Liver (tissue), 9 donors: ENCODE results near the gene RASGRF1. TPM values are rescaled to one million over a fixed set of nuclear protein-coding genes. Genes with fewer than 3 reads are reported as not detected.

Experiments
- DNase-seq: peaks from one replicate; pipeline ENCODE4 v3.0.0-alpha.2; 2017; ENCODE audit warnings: low spot score
- H3K27ac ChIP-seq, 2 donors: one replicate each; pipeline ENCODE4 v1.7.0; 2013; ENCODE audit warnings: inconsistent platforms in 2 of 2, low read length in 2 of 2, control low read depth in 1 of 2, low read depth in 1 of 2, mild to moderate bottlenecking in 1 of 2
- H3K27me3 ChIP-seq, 4 donors: one replicate each; pipeline versions ENCODE4 v1.6.1 to v1.7.0; 2013; ENCODE audit warnings: low read length in 3 of 4, inconsistent platforms in 1 of 4, mild to moderate bottlenecking in 1 of 4, moderate library complexity in 1 of 4; ENCODE audit not compliant: control insufficient read depth in 4 of 4, insufficient read depth in 4 of 4
- H3K36me3 ChIP-seq, 4 donors: one replicate each; pipeline versions ENCODE4 v1.6.1 to v1.7.0; 2013; ENCODE audit warnings: low read length in 3 of 4, mild to moderate bottlenecking in 3 of 4, low read depth in 1 of 4, moderate library complexity in 1 of 4; ENCODE audit not compliant: control insufficient read depth in 4 of 4, insufficient read depth in 3 of 4
- H3K4me1 ChIP-seq, 4 donors: one replicate each; pipeline versions ENCODE4 v1.6.1 to v1.7.0; 2013; ENCODE audit warnings: low read length in 3 of 4, mild to moderate bottlenecking in 3 of 4, moderate library complexity in 1 of 4; ENCODE audit not compliant: control insufficient read depth in 4 of 4, insufficient read depth in 4 of 4
- H3K4me3 ChIP-seq, 3 donors: one replicate each; pipeline versions ENCODE4 v1.6.1 to v1.7.0; 2013; ENCODE audit warnings: low read length in 3 of 3, control low read depth in 1 of 3, low read depth in 1 of 3, mild to moderate bottlenecking in 1 of 3
- H3K9ac ChIP-seq, 2 donors: one replicate each; pipeline ENCODE4 v1.7.0; 2013; ENCODE audit warnings: low read length in 2 of 2, mild to moderate bottlenecking in 2 of 2, moderate library complexity in 2 of 2, control low read depth in 1 of 2, low read depth in 1 of 2
- H3K9me3 ChIP-seq, 4 donors: one replicate each; pipeline versions ENCODE4 v1.6.1 to v1.7.0; 2013; ENCODE audit warnings: low read length in 3 of 4; ENCODE audit not compliant: control insufficient read depth in 4 of 4
- EGR1 ChIP-seq, 2 donors: IDR thresholded peaks; 2 replicates each; pipeline ENCODE4 v1.6.1; 2016 to 2018; ENCODE audit warnings: antibody characterized with exemption in 2 of 2, low read depth in 2 of 2
- FOXA1 ChIP-seq: IDR thresholded peaks from 2 replicates; pipeline ENCODE4 v1.6.1; 2016; ENCODE audit warnings: antibody characterized with exemption
- GABPA ChIP-seq, 2 donors: IDR thresholded peaks in 1 of 2; conservative IDR thresholded peaks in 1 of 2; 2 replicates each; pipeline ENCODE4 v1.6.1; 2016; ENCODE audit warnings: antibody characterized with exemption in 2 of 2, mild to moderate bottlenecking in 1 of 2, moderate library complexity in 1 of 2
- HNF4A ChIP-seq, 2 donors: conservative IDR thresholded peaks; 2 replicates each; pipeline ENCODE4 v1.6.1; 2016; ENCODE audit warnings: antibody characterized with exemption in 2 of 2, mild to moderate bottlenecking in 2 of 2
- HNF4G ChIP-seq: IDR thresholded peaks from 2 replicates; pipeline ENCODE4 v1.6.1; 2016; ENCODE audit warnings: antibody characterized with exemption
- JUND ChIP-seq, 2 donors: IDR thresholded peaks; 2 replicates each; pipeline ENCODE4 v1.6.1; 2016; ENCODE audit warnings: antibody characterized with exemption in 2 of 2
- RAD21 ChIP-seq, 2 donors: IDR thresholded peaks; 2 replicates each; pipeline ENCODE4 v1.6.1; 2016; ENCODE audit warnings: antibody characterized with exemption in 2 of 2, mild to moderate bottlenecking in 2 of 2
- SP1 ChIP-seq: IDR thresholded peaks from 2 replicates; pipeline ENCODE4 v1.6.1; 2018; ENCODE audit warnings: antibody characterized with exemption, mild to moderate bottlenecking
- TAF1 ChIP-seq: conservative IDR thresholded peaks from 2 replicates; pipeline ENCODE4 v1.6.1; 2016; ENCODE audit warnings: antibody characterized with exemption, mild to moderate bottlenecking
- YY1 ChIP-seq: IDR thresholded peaks from 2 replicates; pipeline ENCODE4 v1.6.1; 2016; ENCODE audit warnings: antibody characterized with exemption, mild to moderate bottlenecking
- WGBS: extraction: QIAGEN DNeasy Blood & Tissue Kit; methylation state at CpG from one replicate; pipeline ENCODE4 v1.1.7; 2013; 5-methylcytosine and 5-hydroxymethylcytosine counted together
- polyA plus RNA-seq, 2 donors: library from polyadenylated mRNA; stranded (reverse) in 1 of 2; unstranded in 1 of 2; fragments of 200-250 nt in 1 of 2; fragments of >200 nt in 1 of 2; fragmentation: Nextera tagmentation in 1 of 2; extraction: Ambion mirVana in 1 of 2; gene quantifications; one replicate each; pipeline versions ENCODE4 v1.2.1 to v1.2.3, GENCODE V29; 2013 to 2015
- total RNA-seq, 2 donors: library from RNA; depleted of rRNA; stranded (reverse); fragments of >200 nt; gene quantifications; one replicate each; pipeline ENCODE4 v1.2.3, GENCODE V29; 2014
- TF ChIP-seq, protein P1 (sequence below): IDR thresholded peaks from 2 replicates; pipeline ENCODE4 v1.6.1; 2016; ENCODE audit warnings: antibody characterized with exemption
- TF ChIP-seq, protein P2 (sequence below): IDR thresholded peaks from 2 replicates; pipeline ENCODE4 v1.6.1; 2016; ENCODE audit warnings: antibody characterized with exemption
- TF ChIP-seq, protein P3 (sequence below): IDR thresholded peaks from 2 replicates; pipeline ENCODE4 v1.6.1; 2016; ENCODE audit warnings: antibody characterized with exemption, mild to moderate bottlenecking
- TF ChIP-seq, protein P4 (sequence below): IDR thresholded peaks from 2 replicates; pipeline ENCODE4 v1.6.1; 2016; ENCODE audit warnings: antibody characterized with exemption
- TF ChIP-seq, protein P5 (sequence below): fragments of 150-350 bp; IDR thresholded peaks from 2 replicates; pipeline ENCODE4 v1.5.1; 2017; ENCODE audit warnings: improper control_type of control experiment, low read depth, low read length; ENCODE audit not compliant: missing input control
- donor health status: healthy.
- donor health status: healthy.
- donor health status: healthy.
- donor health status: healthy.
- donor health status: healthy.

Gene RASGRF1
- total and polyA plus RNA-seq, 4 donors, result 0.28 TPM; not detected in 3

DNA sequence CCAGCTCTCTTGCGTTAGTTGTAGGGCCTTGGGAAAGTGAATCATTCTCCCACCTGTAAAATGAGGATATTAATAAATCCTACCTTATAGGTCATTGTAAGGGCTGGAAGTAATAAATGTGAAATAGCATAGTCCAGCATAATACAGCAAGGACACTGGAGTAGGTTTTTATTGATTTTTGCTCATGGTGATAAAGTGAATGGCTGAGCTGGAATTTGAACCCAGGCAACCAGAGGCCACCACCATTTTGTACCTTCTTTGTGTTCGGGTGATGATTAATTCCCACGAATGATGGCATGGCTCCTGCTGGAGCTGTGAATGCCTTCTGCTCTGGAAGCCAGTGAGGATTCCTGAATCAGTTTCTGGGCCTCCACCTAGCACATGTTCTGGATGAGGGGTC is 177.6 kb downstream of the RASGRF1 start:
- TF ChIP-seq HNF4G, result no peak
- TF ChIP-seq HNF4A (conservative IDR thresholded peaks at IDR 0.05), result peak in 1 of 2 donors; percentile 11
- TF ChIP-seq, protein P1, sequence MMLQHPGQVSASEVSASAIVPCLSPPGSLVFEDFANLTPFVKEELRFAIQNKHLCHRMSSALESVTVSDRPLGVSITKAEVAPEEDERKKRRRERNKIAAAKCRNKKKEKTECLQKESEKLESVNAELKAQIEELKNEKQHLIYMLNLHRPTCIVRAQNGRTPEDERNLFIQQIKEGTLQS, result no peak
- no peak for TF ChIP-seq SP1
- TF ChIP-seq EGR1 (IDR thresholded peaks at IDR 0.05; ENCODE audit: low read depth in 2 of 2), result no peak
- TF ChIP-seq FOXA1, result no peak
- no peak for TF ChIP-seq RAD21 (IDR thresholded peaks at IDR 0.05)
- no peak for TF ChIP-seq GABPA (IDR thresholded peaks at IDR 0.05 in 1 of 2, conservative IDR thresholded peaks at IDR 0.05 in 1 of 2)
- TF ChIP-seq, protein P2, sequence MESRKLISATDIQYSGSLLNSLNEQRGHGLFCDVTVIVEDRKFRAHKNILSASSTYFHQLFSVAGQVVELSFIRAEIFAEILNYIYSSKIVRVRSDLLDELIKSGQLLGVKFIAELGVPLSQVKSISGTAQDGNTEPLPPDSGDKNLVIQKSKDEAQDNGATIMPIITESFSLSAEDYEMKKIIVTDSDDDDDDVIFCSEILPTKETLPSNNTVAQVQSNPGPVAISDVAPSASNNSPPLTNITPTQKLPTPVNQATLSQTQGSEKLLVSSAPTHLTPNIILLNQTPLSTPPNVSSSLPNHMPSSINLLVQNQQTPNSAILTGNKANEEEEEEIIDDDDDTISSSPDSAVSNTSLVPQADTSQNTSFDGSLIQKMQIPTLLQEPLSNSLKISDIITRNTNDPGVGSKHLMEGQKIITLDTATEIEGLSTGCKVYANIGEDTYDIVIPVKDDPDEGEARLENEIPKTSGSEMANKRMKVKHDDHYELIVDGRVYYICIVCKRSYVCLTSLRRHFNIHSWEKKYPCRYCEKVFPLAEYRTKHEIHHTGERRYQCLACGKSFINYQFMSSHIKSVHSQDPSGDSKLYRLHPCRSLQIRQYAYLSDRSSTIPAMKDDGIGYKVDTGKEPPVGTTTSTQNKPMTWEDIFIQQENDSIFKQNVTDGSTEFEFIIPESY, result no peak
- no peak for TF ChIP-seq JUND (IDR thresholded peaks at IDR 0.05)
- TF ChIP-seq, protein P3, sequence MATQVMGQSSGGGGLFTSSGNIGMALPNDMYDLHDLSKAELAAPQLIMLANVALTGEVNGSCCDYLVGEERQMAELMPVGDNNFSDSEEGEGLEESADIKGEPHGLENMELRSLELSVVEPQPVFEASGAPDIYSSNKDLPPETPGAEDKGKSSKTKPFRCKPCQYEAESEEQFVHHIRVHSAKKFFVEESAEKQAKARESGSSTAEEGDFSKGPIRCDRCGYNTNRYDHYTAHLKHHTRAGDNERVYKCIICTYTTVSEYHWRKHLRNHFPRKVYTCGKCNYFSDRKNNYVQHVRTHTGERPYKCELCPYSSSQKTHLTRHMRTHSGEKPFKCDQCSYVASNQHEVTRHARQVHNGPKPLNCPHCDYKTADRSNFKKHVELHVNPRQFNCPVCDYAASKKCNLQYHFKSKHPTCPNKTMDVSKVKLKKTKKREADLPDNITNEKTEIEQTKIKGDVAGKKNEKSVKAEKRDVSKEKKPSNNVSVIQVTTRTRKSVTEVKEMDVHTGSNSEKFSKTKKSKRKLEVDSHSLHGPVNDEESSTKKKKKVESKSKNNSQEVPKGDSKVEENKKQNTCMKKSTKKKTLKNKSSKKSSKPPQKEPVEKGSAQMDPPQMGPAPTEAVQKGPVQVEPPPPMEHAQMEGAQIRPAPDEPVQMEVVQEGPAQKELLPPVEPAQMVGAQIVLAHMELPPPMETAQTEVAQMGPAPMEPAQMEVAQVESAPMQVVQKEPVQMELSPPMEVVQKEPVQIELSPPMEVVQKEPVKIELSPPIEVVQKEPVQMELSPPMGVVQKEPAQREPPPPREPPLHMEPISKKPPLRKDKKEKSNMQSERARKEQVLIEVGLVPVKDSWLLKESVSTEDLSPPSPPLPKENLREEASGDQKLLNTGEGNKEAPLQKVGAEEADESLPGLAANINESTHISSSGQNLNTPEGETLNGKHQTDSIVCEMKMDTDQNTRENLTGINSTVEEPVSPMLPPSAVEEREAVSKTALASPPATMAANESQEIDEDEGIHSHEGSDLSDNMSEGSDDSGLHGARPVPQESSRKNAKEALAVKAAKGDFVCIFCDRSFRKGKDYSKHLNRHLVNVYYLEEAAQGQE, result no peak
- TF ChIP-seq, protein P4, sequence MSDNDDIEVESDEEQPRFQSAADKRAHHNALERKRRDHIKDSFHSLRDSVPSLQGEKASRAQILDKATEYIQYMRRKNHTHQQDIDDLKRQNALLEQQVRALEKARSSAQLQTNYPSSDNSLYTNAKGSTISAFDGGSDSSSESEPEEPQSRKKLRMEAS, result no peak
- TF ChIP-seq YY1, result peak; percentile 21
- TF ChIP-seq TAF1, result no peak
- TF ChIP-seq, protein P5, sequence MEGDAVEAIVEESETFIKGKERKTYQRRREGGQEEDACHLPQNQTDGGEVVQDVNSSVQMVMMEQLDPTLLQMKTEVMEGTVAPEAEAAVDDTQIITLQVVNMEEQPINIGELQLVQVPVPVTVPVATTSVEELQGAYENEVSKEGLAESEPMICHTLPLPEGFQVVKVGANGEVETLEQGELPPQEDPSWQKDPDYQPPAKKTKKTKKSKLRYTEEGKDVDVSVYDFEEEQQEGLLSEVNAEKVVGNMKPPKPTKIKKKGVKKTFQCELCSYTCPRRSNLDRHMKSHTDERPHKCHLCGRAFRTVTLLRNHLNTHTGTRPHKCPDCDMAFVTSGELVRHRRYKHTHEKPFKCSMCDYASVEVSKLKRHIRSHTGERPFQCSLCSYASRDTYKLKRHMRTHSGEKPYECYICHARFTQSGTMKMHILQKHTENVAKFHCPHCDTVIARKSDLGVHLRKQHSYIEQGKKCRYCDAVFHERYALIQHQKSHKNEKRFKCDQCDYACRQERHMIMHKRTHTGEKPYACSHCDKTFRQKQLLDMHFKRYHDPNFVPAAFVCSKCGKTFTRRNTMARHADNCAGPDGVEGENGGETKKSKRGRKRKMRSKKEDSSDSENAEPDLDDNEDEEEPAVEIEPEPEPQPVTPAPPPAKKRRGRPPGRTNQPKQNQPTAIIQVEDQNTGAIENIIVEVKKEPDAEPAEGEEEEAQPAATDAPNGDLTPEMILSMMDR, result no peak
- no peaks in the 10 kb centered on the region for H3K9me3 ChIP-seq
- no peak for DNase-seq
- H3K36me3 ChIP-seq, result peaks cover 0 to 21% (median 8%) of the 10 kb centered on the region in 4 donors
- no peak overlapping the region for H3K4me3 ChIP-seq
- H3K4me1 ChIP-seq, result peaks cover 2 to 14% (median 10%) of the 10 kb centered on the region in 4 donors
- H3K9ac ChIP-seq, result no peak overlapping the region
- no peaks in the 10 kb centered on the region for H3K27me3 ChIP-seq
- 84% methylated on average over 3 of the region's 3 CpGs for WGBS
- no peak overlapping the region for H3K27ac ChIP-seq

DNA sequence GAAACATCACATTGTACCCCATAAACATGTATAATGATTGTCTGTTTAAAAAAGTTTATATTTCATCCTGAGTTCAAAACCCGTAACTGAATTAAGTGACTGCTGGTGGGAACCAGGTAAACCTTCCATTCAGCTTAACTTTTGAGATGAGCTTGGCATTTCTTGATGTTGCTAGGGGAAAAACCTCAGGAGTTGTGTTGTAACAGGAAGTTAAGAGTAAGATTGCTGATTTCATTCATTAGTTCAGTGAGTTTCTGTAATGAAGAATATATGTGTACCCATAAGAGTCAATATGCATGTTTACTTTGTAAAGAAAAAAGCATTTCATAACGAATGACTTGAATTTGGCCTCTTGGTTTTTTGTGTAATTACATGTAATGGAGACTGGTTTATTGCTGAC is 178.3 kb downstream of the RASGRF1 start:
- Histone ChIP-seq H3K4me1 (peaks cover 2 to 14% (median 10%) of the 10 kb centered on the region in 4 donors), H3K36me3 (peaks cover 4 to 23% (median 9%) of the 10 kb centered on the region in 4 donors), H3K4me3 (no peak overlapping the region), H3K27ac (no peak overlapping the region), H3K9me3 (no peaks in the 10 kb centered on the region), H3K9ac (no peak overlapping the region), H3K27me3 (no peaks in the 10 kb centered on the region)
- WGBS, result 63% methylated on average over 2 of the region's 2 CpGs
- DNase-seq, result no peak
- no peak for TF ChIP-seq YY1
- TF ChIP-seq, protein P5, result no peak
- TF ChIP-seq, protein P4, result no peak
- TF ChIP-seq RAD21 (IDR thresholded peaks at IDR 0.05), result no peak
- TF ChIP-seq TAF1, result no peak
- TF ChIP-seq GABPA (IDR thresholded peaks at IDR 0.05 in 1 of 2, conservative IDR thresholded peaks at IDR 0.05 in 1 of 2), result no peak
- TF ChIP-seq HNF4G, result no peak
- TF ChIP-seq, protein P3, result no peak
- TF ChIP-seq HNF4A (conservative IDR thresholded peaks at IDR 0.05), result no peak
